ENCODE data around the gene STXBP1.

The STXBP1 gene

DNA sequence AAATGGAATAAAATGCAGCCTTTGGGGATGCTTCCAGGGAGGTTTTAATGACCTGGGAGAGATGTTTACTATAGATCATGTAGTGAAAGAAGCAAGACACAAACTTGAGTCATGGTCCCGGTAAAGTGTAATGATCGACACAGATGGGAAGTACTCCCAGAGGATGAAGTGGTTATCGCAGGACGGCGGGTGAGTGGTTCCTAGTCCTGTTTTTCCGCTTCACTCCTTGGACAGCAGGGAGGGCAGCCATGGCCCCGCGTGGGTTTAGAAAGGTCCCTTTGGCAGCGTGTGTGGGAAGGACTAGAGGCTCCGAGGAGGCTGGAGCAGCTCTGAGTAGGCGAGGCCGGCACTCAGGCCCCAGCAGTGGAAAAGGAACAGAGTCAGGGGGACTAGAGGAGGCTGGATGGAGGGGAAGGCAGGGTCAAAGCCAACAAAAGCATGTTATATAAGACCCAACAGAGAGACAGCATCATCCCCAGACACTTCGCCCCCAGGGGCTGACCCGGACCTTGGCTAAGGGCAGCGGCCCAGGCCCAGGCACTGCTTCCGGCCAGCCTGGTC lies 49.2 kb upstream of the STXBP1 start (continued):
- TF ChIP-seq, protein P1, sequence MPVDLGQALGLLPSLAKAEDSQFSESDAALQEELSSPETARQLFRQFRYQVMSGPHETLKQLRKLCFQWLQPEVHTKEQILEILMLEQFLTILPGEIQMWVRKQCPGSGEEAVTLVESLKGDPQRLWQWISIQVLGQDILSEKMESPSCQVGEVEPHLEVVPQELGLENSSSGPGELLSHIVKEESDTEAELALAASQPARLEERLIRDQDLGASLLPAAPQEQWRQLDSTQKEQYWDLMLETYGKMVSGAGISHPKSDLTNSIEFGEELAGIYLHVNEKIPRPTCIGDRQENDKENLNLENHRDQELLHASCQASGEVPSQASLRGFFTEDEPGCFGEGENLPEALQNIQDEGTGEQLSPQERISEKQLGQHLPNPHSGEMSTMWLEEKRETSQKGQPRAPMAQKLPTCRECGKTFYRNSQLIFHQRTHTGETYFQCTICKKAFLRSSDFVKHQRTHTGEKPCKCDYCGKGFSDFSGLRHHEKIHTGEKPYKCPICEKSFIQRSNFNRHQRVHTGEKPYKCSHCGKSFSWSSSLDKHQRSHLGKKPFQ (tag by site-specific recombination; IDR thresholded peaks at IDR 0.05) = no peak
- TF ChIP-seq, protein P2, sequence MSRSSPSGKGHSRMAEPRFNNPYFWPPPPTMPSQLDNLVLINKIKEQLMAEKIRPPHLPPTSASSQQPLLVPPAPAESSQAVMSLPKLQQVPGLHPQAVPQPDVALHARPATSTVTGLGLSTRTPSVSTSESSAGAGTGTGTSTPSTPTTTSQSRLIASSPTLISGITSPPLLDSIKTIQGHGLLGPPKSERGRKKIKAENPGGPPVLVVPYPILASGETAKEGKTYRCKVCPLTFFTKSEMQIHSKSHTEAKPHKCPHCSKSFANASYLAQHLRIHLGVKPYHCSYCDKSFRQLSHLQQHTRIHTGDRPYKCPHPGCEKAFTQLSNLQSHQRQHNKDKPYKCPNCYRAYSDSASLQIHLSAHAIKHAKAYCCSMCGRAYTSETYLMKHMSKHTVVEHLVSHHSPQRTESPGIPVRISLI (tag by site-specific recombination; IDR thresholded peaks at IDR 0.05) = no peak
- TF ChIP-seq, protein P3, sequence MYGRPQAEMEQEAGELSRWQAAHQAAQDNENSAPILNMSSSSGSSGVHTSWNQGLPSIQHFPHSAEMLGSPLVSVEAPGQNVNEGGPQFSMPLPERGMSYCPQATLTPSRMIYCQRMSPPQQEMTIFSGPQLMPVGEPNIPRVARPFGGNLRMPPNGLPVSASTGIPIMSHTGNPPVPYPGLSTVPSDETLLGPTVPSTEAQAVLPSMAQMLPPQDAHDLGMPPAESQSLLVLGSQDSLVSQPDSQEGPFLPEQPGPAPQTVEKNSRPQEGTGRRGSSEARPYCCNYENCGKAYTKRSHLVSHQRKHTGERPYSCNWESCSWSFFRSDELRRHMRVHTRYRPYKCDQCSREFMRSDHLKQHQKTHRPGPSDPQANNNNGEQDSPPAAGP (tag by site-specific recombination; IDR thresholded peaks at IDR 0.05) = no peak
- 0 out of 2 replicates have a peak, but pooled peaks have one; percentile 10 for TF ChIP-seq WT1 (tag by site-specific recombination; IDR thresholded peaks at IDR 0.05)
- TF ChIP-seq ZNF169 (tag by site-specific recombination; IDR thresholded peaks at IDR 0.05) = no peak
- TF ChIP-seq ZNF48 (tag by site-specific recombination; IDR thresholded peaks at IDR 0.05) = no peak
- 0 out of 2 replicates have a peak, but pooled peaks have one; percentile 10 for TF ChIP-seq IKZF3 (tag by site-specific recombination; IDR thresholded peaks at IDR 0.05)

DNA sequence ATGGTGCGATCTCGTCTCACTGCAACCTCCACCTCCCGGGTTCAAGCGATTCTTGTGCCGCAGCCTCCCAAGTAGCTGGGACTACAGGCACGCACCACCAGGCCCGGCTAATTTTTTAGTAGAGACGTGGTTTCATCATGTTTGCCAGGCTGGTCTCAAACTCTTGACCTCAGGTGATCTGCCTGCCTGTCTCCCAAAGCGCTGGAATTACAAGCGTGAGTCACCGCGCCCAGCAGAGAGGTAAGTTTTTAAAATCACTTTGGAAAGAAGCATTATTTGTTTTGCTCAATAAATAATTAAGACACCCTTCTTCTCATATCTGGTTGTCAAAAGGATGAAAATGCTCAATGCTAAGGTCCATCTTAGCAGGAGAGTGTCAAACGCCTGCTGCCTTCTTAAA lies 48.5 kb upstream of the STXBP1 start:
- Histone ChIP-seq H3K4me3 (ENCODE audit: low read depth, low read length) (no peak overlapping the region), H3K36me3 (ENCODE audit: control insufficient read depth in 2 of 2, insufficient read depth in 1 of 2, low read length in 2 of 2) (peaks cover 0 to 25% of the 10 kb centered on the region in 2 experiments; a peak in 1 of 3 replicates)
- POLR2A ChIA-PET = no interaction called here

DNA sequence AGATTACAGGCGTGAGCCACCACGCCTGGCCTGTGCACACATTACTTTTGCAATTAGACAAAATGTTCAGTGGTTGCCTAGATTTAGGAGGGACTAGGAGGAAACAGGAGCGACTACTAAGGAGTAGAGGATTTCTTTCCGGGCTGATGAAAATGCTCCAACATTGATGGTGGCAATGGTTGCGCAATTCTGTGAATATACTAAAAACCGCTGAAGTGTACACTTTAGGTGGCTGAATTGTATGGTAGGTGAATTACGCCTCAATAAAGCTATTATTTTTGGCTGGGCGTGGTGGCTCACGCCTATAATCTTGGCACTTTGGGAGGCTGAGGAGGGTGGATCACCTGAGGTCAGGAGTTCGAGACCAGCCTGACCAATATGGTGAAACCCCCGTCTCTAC lies 46.8 kb upstream of the STXBP1 start:
- H3K4me3 ChIP-seq (ENCODE audit: low read depth, low read length) = no peak overlapping the region
- peaks cover 0 to 10% of the 10 kb centered on the region in 2 experiments; a peak in 1 of 3 replicates for H3K36me3 ChIP-seq (ENCODE audit: control insufficient read depth in 2 of 2, insufficient read depth in 1 of 2, low read length in 2 of 2)
- POLR2A ChIA-PET = no interaction called here
- peaks cover 9% of the 10 kb centered on the region; the same call in 1 of the 2 replicates for H3K4me1 ChIP-seq (ENCODE audit: control insufficient read depth, insufficient read depth, low read length)
- CTCF ChIA-PET = interaction anchor here (1.2 kb wide), 1 partner anchor 170 kb away, joined by 3 read pairs; the partner anchor contains the start of gene TOR2A
- H3K27ac ChIP-seq (ENCODE audit: extremely low read depth, low read depth, low read length) = no peak overlapping the region
- TF ChIP-seq, protein P4, sequence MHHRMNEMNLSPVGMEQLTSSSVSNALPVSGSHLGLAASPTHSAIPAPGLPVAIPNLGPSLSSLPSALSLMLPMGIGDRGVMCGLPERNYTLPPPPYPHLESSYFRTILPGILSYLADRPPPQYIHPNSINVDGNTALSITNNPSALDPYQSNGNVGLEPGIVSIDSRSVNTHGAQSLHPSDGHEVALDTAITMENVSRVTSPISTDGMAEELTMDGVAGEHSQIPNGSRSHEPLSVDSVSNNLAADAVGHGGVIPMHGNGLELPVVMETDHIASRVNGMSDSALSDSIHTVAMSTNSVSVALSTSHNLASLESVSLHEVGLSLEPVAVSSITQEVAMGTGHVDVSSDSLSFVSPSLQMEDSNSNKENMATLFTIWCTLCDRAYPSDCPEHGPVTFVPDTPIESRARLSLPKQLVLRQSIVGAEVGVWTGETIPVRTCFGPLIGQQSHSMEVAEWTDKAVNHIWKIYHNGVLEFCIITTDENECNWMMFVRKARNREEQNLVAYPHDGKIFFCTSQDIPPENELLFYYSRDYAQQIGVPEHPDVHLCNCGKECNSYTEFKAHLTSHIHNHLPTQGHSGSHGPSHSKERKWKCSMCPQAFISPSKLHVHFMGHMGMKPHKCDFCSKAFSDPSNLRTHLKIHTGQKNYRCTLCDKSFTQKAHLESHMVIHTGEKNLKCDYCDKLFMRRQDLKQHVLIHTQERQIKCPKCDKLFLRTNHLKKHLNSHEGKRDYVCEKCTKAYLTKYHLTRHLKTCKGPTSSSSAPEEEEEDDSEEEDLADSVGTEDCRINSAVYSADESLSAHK (tag by site-specific recombination; IDR thresholded peaks at IDR 0.05) = 0 out of 2 replicates have a peak, but pooled peaks have one; percentile 20
- no peak for TF ChIP-seq SALL2 (tag by site-specific recombination; IDR thresholded peaks at IDR 0.05; ENCODE audit: borderline replicate concordance)
- H3K9me3 ChIP-seq (ENCODE audit: control insufficient read depth, insufficient read depth, low read depth, low read length) = no peaks in the 10 kb centered on the region

More for the DNA sequence above, 48.5 kb upstream of the STXBP1 start:
- TF ChIP-seq ZNF221 (tag by site-specific recombination; IDR thresholded peaks at IDR 0.05; ENCODE audit: borderline replicate concordance) (no peak), MEIS1 (CRISPR knock-in tag; IDR thresholded peaks at IDR 0.05; ENCODE audit: borderline replicate concordance) (no peak), ZNF292 (tag by site-specific recombination; IDR thresholded peaks at IDR 0.05; ENCODE audit: borderline replicate concordance, low read depth) (no peak), EGR2 (tag by site-specific recombination; IDR thresholded peaks at IDR 0.05; ENCODE audit: low read depth) (no peak)
- TF ChIP-seq, protein P5, sequence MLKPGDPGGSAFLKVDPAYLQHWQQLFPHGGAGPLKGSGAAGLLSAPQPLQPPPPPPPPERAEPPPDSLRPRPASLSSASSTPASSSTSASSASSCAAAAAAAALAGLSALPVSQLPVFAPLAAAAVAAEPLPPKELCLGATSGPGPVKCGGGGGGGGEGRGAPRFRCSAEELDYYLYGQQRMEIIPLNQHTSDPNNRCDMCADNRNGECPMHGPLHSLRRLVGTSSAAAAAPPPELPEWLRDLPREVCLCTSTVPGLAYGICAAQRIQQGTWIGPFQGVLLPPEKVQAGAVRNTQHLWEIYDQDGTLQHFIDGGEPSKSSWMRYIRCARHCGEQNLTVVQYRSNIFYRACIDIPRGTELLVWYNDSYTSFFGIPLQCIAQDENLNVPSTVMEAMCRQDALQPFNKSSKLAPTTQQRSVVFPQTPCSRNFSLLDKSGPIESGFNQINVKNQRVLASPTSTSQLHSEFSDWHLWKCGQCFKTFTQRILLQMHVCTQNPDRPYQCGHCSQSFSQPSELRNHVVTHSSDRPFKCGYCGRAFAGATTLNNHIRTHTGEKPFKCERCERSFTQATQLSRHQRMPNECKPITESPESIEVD (tag by site-specific recombination; IDR thresholded peaks at IDR 0.05) = no peak
- TF ChIP-seq, protein P6, sequence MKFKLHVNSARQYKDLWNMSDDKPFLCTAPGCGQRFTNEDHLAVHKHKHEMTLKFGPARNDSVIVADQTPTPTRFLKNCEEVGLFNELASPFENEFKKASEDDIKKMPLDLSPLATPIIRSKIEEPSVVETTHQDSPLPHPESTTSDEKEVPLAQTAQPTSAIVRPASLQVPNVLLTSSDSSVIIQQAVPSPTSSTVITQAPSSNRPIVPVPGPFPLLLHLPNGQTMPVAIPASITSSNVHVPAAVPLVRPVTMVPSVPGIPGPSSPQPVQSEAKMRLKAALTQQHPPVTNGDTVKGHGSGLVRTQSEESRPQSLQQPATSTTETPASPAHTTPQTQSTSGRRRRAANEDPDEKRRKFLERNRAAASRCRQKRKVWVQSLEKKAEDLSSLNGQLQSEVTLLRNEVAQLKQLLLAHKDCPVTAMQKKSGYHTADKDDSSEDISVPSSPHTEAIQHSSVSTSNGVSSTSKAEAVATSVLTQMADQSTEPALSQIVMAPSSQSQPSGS (tag by site-specific recombination; IDR thresholded peaks at IDR 0.05; ENCODE audit: low read depth) = no peak
- CTCF ChIA-PET = interaction anchor here (0.6 to 1.6 kb wide), 2 partner anchors 81 to 171 kb away, joined by 3 read pairs; no protein-coding TSS in a partner anchor
- Histone ChIP-seq H3K9me3 (ENCODE audit: control insufficient read depth, insufficient read depth, low read depth, low read length) (no peaks in the 10 kb centered on the region), H3K4me1 (ENCODE audit: control insufficient read depth, insufficient read depth, low read length) (peaks cover 9% of the 10 kb centered on the region; the same call in 1 of the 2 replicates), H3K27ac (ENCODE audit: extremely low read depth, low read depth, low read length) (no peak overlapping the region)

Data from HEK293 (cell line).